ENCODE data around the gene KCNH2. TPM values are rescaled to one million over a fixed set of nuclear protein-coding genes. Genes with fewer than 3 reads are reported as not detected.

Gene KCNH2
- total RNA-seq, 4 donors from 2014 or later, result 29.8 to 71.7 (median 42.5) TPM

DNA sequence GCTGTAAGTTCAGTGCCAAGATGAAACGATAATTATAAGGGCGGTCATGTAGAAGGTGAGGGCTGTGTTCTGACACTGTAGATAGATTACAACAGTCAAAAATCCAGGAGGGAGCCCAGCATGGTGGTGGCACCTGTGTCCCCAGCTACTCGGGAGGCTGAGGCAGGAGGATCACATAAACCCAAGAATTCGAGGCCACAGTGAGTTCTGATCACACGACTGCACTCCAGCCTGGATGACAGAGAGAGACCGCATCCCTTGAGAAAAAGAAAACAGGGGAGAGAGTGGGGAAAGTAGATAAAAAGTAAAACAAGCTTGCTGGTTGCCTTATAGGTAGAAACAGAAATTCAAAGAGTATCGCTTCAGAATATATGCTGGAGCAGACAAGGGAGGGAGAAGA is 52.1 kb downstream of the KCNH2 start:
- Histone ChIP-seq H3K27me3 (no peaks in the 10 kb centered on the region), H3K4me3 (no peak overlapping the region), H3K9me3 (no peaks in the 10 kb centered on the region), H3K27ac (replicated peaks in 1 of 4) (no peak overlapping the region), H3K4me1 (peaks cover 9 to 10% (median 10%) of the 10 kb centered on the region in 4 donors), H3K36me3 (no peaks in the 10 kb centered on the region)
- no peak for TF ChIP-seq EP300 (IDR thresholded peaks at IDR 0.05)
- TF ChIP-seq POLR2AphosphoS5 (IDR thresholded peaks at IDR 0.05), result no peak
- TF ChIP-seq, protein P1, sequence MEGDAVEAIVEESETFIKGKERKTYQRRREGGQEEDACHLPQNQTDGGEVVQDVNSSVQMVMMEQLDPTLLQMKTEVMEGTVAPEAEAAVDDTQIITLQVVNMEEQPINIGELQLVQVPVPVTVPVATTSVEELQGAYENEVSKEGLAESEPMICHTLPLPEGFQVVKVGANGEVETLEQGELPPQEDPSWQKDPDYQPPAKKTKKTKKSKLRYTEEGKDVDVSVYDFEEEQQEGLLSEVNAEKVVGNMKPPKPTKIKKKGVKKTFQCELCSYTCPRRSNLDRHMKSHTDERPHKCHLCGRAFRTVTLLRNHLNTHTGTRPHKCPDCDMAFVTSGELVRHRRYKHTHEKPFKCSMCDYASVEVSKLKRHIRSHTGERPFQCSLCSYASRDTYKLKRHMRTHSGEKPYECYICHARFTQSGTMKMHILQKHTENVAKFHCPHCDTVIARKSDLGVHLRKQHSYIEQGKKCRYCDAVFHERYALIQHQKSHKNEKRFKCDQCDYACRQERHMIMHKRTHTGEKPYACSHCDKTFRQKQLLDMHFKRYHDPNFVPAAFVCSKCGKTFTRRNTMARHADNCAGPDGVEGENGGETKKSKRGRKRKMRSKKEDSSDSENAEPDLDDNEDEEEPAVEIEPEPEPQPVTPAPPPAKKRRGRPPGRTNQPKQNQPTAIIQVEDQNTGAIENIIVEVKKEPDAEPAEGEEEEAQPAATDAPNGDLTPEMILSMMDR (IDR thresholded peaks at IDR 0.05), result no peak
- TF ChIP-seq POLR2A (IDR thresholded peaks at IDR 0.05; ENCODE audit: low read depth), result no peak
- no peak for DNase-seq (ENCODE audit: extremely low spot score)
- 88% methylated on average over 7 of the region's 7 CpGs for WGBS
- intact Hi-C loops (cut with DNase I), result no loop called here

DNA sequence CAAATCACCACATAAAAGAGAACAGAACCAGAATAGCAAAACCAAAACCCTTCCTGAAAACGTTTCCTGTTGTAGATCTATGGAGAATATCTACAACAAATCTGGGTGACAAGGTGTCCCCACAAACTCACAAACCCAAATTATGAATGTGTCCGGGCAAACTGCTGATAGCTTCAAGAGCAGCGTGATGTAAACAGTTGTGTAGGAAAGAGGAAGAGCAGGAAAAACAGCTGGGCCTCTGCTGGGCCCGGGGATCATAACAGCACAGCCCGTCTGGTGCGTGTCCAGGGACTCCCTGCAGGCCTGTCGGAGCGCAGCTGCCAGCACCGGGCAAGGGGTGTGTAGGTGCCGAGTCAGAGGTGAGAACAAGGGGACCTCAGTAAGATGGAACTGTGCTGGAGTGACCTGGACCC is 53.7 kb downstream of the KCNH2 start:
- H3K4me3 ChIP-seq, result no peak overlapping the region
- intact Hi-C loops (cut with DNase I), result no loop called here
- no peak for DNase-seq (ENCODE audit: extremely low spot score)
- H3K4me1 ChIP-seq, result peaks cover 9 to 15% (median 13%) of the 10 kb centered on the region in 4 donors
- H3K9me3 ChIP-seq, result no peaks in the 10 kb centered on the region
- TF ChIP-seq POLR2AphosphoS5 (IDR thresholded peaks at IDR 0.05), result no peak
- TF ChIP-seq EP300 (IDR thresholded peaks at IDR 0.05), result no peak
- TF ChIP-seq, protein P1 (IDR thresholded peaks at IDR 0.05), result no peak
- no peak for TF ChIP-seq POLR2A (IDR thresholded peaks at IDR 0.05; ENCODE audit: low read depth)
- no peak overlapping the region for H3K27ac ChIP-seq (replicated peaks in 1 of 4)
- no peaks in the 10 kb centered on the region for H3K36me3 ChIP-seq
- whole genome bisulfite sequencing, result 64% methylated on average over 10 of the region's 10 CpGs
- no peaks in the 10 kb centered on the region for H3K27me3 ChIP-seq

DNA sequence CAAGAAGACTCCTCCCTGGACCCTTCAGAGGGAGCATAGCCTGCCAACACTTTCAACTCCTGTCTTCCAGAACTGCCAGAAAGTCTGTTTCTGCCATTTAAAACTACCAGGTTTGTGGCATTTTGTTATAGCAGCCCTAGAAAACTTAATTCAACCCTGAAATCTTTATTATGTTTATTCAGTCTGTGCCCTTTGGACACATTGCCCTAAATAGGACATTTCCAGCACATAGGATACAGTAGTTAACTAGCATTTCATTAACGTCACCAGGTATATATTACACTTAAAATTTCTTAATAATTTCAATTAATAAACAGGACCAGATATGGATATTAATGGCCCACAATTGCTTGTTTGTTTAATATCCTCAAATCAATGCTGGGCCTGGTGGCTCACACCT is 54.3 kb downstream of the KCNH2 start:
- Histone ChIP-seq H3K9me3 (no peaks in the 10 kb centered on the region), H3K36me3 (no peaks in the 10 kb centered on the region), H3K27ac (replicated peaks in 1 of 4) (no peak overlapping the region), H3K4me1 (peaks cover 9 to 15% (median 13%) of the 10 kb centered on the region in 4 donors), H3K4me3 (no peak overlapping the region), H3K27me3 (no peaks in the 10 kb centered on the region)
- no peak for DNase-seq (ENCODE audit: extremely low spot score)
- intact Hi-C loops (cut with DNase I), result no loop called here
- WGBS, result 90% methylated on average over 1 of the region's 1 CpG
- TF ChIP-seq POLR2AphosphoS5 (IDR thresholded peaks at IDR 0.05) (no peak), EP300 (IDR thresholded peaks at IDR 0.05) (no peak)

- H3K9me3 ChIP-seq, result no peaks in the 10 kb centered on the region
- no peak overlapping the region for H3K27ac ChIP-seq (replicated peaks in 1 of 4)
- peaks cover 9 to 20% (median 13%) of the 10 kb centered on the region in 4 donors for H3K4me1 ChIP-seq
- no peak overlapping the region for H3K4me3 ChIP-seq
- no peak for TF ChIP-seq POLR2A (IDR thresholded peaks at IDR 0.05; ENCODE audit: low read depth)
- H3K27me3 ChIP-seq, result no peaks in the 10 kb centered on the region
- no peak for DNase-seq (ENCODE audit: extremely low spot score)
- intact Hi-C loops (cut with DNase I), result no loop called here
- no peaks in the 10 kb centered on the region for H3K36me3 ChIP-seq
These were observed 54.9 kb downstream of the KCNH2 start for GRCh38 chr7:150923196-150923595.

GRCh38 chr7:150919160-150919559 is 59.0 kb downstream of the KCNH2 start:
- no peaks in the 10 kb centered on the region for H3K9me3 ChIP-seq
- H3K27ac ChIP-seq (replicated peaks in 1 of 4), result no peak overlapping the region
- DNase-seq (ENCODE audit: extremely low spot score), result no peak
- H3K27me3 ChIP-seq, result no peaks in the 10 kb centered on the region
- WGBS, result 88% methylated on average over 10 of the region's 10 CpGs
- TF ChIP-seq POLR2AphosphoS5 (IDR thresholded peaks at IDR 0.05), result no peak
- TF ChIP-seq EP300 (IDR thresholded peaks at IDR 0.05), result no peak
- TF ChIP-seq, protein P1 (IDR thresholded peaks at IDR 0.05), result no peak
- no peak for TF ChIP-seq POLR2A (IDR thresholded peaks at IDR 0.05; ENCODE audit: low read depth)
- intact Hi-C loops (cut with DNase I), result no loop called here
- H3K36me3 ChIP-seq, result no peaks in the 10 kb centered on the region
- H3K4me1 ChIP-seq, result peaks cover 9 to 20% (median 13%) of the 10 kb centered on the region in 4 donors
- no peak overlapping the region for H3K4me3 ChIP-seq

- TF ChIP-seq EP300 (IDR thresholded peaks at IDR 0.05), result no peak
- H3K36me3 ChIP-seq, result no peaks in the 10 kb centered on the region
- no peaks in the 10 kb centered on the region for H3K27me3 ChIP-seq
- peaks cover 9 to 20% (median 13%) of the 10 kb centered on the region in 4 donors for H3K4me1 ChIP-seq
- H3K4me3 ChIP-seq, result no peak overlapping the region
- no peak for DNase-seq (ENCODE audit: extremely low spot score)
- intact Hi-C loops (cut with DNase I), result no loop called here
- 88% methylated on average over 6 of the region's 6 CpGs for WGBS
- H3K27ac ChIP-seq (replicated peaks in 1 of 4), result no peak overlapping the region
- no peaks in the 10 kb centered on the region for H3K9me3 ChIP-seq
These were observed 59.7 kb downstream of the KCNH2 start for GRCh38 chr7:150918378-150918777.
